Chondrocyte (in vitro differentiated cells): ENCODE measurements around the gene SLC39A3. TPM values are rescaled to one million over a fixed set of nuclear protein-coding genes. Genes with fewer than 3 reads are reported as not detected.

Experiments
- DNase-seq: peaks from one replicate; pipeline ENCODE4 v3.0.0; 2021; ENCODE audit warnings: mixed read lengths, low spot score
- H3K27ac Mint-ChIP-seq: one replicate; pipeline ENCODE4 v1.8.0; 2021; ENCODE audit warnings: mild to moderate bottlenecking, moderate library complexity, mixed read lengths; ENCODE audit not compliant: unreplicated experiment
- H3K27me3 Mint-ChIP-seq: 2 replicates; pipeline ENCODE4 v1.8.0; 2021; ENCODE audit warnings: low read depth, mixed read lengths
- H3K36me3 Mint-ChIP-seq: 2 replicates; pipeline ENCODE4 v1.8.0; 2021; ENCODE audit warnings: low read depth, mixed read lengths
- H3K4me1 Mint-ChIP-seq: 2 replicates; pipeline ENCODE4 v1.8.0; 2021; ENCODE audit warnings: low read depth, mild to moderate bottlenecking, mixed read lengths
- H3K4me3 Mint-ChIP-seq: one replicate; pipeline ENCODE4 v1.8.0; 2021; ENCODE audit warnings: mild to moderate bottlenecking, moderate library complexity, mixed read lengths; ENCODE audit not compliant: unreplicated experiment
- H3K9me3 Mint-ChIP-seq: 2 replicates; pipeline ENCODE4 v1.8.0; 2021; ENCODE audit warnings: low read depth, mixed read lengths
- total RNA-seq: library from RNA; stranded (reverse); gene quantifications from 3 replicates; pipeline ENCODE4 v1.2.1, GENCODE V29; 2021
- TF ChIP-seq, protein P1 (sequence below): fragments of 200-600 bp; sonication (generic); IDR thresholded peaks from 2 replicates; pipeline ENCODE4 v1.5.0; 2021; ENCODE audit warnings: antibody characterized with exemption, mild to moderate bottlenecking, moderate library complexity

Gene SLC39A3
- total RNA-seq, 1 donor from 2014 or later: 32.7 TPM

- no peak for DNase-seq
- TF ChIP-seq, protein P1, sequence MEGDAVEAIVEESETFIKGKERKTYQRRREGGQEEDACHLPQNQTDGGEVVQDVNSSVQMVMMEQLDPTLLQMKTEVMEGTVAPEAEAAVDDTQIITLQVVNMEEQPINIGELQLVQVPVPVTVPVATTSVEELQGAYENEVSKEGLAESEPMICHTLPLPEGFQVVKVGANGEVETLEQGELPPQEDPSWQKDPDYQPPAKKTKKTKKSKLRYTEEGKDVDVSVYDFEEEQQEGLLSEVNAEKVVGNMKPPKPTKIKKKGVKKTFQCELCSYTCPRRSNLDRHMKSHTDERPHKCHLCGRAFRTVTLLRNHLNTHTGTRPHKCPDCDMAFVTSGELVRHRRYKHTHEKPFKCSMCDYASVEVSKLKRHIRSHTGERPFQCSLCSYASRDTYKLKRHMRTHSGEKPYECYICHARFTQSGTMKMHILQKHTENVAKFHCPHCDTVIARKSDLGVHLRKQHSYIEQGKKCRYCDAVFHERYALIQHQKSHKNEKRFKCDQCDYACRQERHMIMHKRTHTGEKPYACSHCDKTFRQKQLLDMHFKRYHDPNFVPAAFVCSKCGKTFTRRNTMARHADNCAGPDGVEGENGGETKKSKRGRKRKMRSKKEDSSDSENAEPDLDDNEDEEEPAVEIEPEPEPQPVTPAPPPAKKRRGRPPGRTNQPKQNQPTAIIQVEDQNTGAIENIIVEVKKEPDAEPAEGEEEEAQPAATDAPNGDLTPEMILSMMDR: no peak
- H3K9me3 Mint-ChIP-seq: no peaks in the 10 kb centered on the region
- H3K27ac Mint-ChIP-seq: no peak overlapping the region
- H3K4me1 Mint-ChIP-seq: peaks cover 2% of the 10 kb centered on the region
- H3K36me3 Mint-ChIP-seq: no peaks in the 10 kb centered on the region
- H3K4me3 Mint-ChIP-seq: no peak overlapping the region
- peaks cover 4% of the 10 kb centered on the region for H3K27me3 Mint-ChIP-seq
These were observed 39.0 kb downstream of the SLC39A3 start for GRCh38 chr19:2700660-2701360.

DNA sequence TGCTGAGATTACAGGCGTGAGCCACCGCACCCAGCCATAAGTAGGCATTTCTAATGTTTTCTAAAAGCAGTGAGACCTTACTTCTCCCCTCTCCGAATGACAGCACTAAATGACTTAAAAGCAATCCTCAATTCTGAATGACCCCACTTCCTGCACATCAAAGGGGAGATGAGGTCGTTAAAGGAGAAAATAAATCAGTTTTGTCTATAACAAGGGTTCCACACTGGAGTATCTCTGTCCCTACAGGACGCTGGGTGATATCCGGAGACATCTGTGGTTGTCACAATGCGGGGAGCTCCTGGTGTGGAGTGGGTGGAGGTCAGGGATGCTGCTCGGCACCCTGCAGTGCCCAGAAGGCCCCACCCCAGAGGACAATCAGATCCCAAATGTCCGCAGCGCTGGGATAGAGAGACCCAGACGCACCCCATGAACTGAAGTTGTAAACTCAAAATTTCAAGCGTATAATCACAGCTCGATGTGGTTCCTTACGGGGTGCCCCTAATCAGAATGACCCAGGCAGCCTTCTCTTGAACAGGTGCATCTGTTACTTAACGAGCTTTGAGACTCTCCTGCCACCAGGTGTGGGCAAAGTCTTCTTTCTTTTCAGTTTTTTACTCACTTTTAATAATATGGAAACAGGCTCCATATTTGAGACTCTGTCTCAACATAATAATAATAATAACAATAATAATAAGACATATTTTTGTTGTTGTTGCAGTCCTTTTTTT is 40.2 kb downstream of the SLC39A3 start:
- Mint-ChIP-seq H3K27ac (no peak overlapping the region), H3K27me3 (peaks cover 4% of the 10 kb centered on the region), H3K9me3 (no peaks in the 10 kb centered on the region), H3K4me1 (peaks cover 2% of the 10 kb centered on the region), H3K4me3 (no peak overlapping the region), H3K36me3 (no peaks in the 10 kb centered on the region)
- DNase-seq: no peak
- TF ChIP-seq, protein P1: no peak

DNA sequence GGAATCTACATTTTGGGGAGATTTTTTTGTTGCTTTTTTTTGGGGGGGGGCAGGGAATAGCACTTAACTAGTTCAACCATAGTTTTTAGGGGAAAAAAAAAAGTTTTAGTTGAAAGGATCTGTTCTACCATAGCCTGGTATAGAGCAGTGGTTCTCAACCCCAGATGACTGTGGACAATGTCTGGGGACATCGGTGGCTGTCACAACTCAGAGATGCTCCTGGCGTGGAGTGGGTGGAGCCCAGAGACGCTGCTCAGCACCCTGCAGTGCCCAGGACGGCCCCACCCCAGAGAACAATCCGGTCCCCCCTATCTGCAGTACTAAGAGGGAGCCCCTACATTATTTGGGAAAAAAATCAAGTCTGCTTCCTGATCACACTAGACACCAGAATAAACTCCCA is 45.6 kb downstream of the SLC39A3 start:
- no peaks in the 10 kb centered on the region for H3K36me3 Mint-ChIP-seq
- DNase-seq: no peak
- no peak overlapping the region for H3K4me3 Mint-ChIP-seq
- peaks cover 3% of the 10 kb centered on the region for H3K27me3 Mint-ChIP-seq
- no peaks in the 10 kb centered on the region for H3K4me1 Mint-ChIP-seq
- H3K9me3 Mint-ChIP-seq: no peaks in the 10 kb centered on the region
- TF ChIP-seq, protein P1: no peak
- H3K27ac Mint-ChIP-seq: no peak overlapping the region

DNA sequence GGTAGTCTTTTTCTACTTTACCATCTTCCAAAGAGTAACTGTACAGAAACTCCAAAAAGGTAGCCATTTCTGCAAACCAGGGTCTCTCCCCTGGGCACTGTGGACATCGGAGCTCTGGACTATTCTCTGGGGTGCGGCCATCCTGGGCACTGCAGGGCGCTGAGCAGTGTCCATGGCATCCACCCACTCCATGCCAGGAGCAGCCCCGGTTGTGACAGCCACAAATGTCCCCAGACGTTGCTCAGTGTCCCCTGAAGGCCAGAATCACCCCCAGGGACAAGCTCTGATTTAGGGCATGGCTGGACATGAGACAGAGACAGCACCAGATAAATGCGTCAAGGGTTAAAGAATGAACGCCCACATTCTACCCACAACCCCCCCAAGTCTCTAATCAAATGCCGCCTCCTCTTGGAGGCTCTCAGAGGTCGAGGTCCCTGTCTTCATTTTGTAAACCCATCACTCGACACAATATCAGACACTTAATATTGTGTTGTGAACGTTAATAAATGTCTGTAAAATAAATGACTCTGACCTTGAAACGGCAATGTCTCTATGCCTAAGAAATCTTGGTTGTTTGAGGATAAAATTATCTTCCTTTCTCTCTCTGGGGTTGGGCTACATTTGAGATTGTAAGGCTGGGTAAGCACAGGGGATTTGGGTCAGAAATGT is 46.2 kb downstream of the SLC39A3 start:
- no peaks in the 10 kb centered on the region for H3K36me3 Mint-ChIP-seq
- no peaks in the 10 kb centered on the region for H3K9me3 Mint-ChIP-seq
- no peak for DNase-seq
- no peak overlapping the region for H3K27ac Mint-ChIP-seq
- no peak overlapping the region for H3K4me3 Mint-ChIP-seq
- no peaks in the 10 kb centered on the region for H3K4me1 Mint-ChIP-seq
- peaks cover 3% of the 10 kb centered on the region for H3K27me3 Mint-ChIP-seq
- TF ChIP-seq, protein P1: no peak

DNA sequence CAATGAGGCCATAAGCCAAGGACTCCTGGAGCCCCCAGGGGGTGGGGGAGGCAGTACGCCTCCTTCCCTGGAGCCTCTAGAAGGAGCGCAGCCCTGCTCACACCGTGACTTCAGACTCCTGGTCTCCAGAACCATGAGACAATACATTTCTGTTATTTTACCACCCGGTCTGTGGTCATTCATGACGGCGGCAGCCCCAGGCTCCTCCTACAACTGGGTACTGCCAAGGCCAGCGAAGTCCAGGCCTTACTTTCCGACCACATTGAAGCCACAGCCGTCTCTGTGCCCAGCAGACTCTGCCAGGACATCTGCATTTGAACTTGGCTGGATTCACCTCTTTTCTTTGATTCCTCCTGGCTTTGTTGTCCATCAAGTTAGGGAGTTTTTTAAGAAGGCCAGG is 47.9 kb downstream of the SLC39A3 start:
- Mint-ChIP-seq H3K4me3 (no peak overlapping the region), H3K4me1 (no peaks in the 10 kb centered on the region), H3K36me3 (no peaks in the 10 kb centered on the region), H3K9me3 (no peaks in the 10 kb centered on the region), H3K27ac (no peak overlapping the region), H3K27me3 (peaks cover 3% of the 10 kb centered on the region)
- DNase-seq: no peak
- TF ChIP-seq, protein P1: no peak
